Breast epithelium (tissue), 3 donors: ENCODE data around the gene CNTNAP5.

Experiments used
- POLR2A ChIP-seq: fragments of 450-650 bp; IDR thresholded peaks from one replicate; pipeline ENCODE4 v1.6.1; 2016; ENCODE audit warnings: antibody characterized with exemption, mild to moderate bottlenecking, moderate library complexity
- POLR2AphosphoS5 ChIP-seq, 3 donors: sonication (generic); formaldehyde crosslinking; IDR thresholded peaks; one replicate each; pipeline ENCODE4 v1.6.1; 2017; ENCODE audit warnings: antibody characterized with exemption in 3 of 3
- TF ChIP-seq, protein P1 (sequence below), 3 donors: fragments of 450-650 bp; IDR thresholded peaks; one replicate each; pipeline ENCODE4 v1.5.1; 2016 to 2017; ENCODE audit warnings: antibody characterized with exemption in 3 of 3, mild to moderate bottlenecking in 3 of 3, moderate library complexity in 3 of 3

DNA sequence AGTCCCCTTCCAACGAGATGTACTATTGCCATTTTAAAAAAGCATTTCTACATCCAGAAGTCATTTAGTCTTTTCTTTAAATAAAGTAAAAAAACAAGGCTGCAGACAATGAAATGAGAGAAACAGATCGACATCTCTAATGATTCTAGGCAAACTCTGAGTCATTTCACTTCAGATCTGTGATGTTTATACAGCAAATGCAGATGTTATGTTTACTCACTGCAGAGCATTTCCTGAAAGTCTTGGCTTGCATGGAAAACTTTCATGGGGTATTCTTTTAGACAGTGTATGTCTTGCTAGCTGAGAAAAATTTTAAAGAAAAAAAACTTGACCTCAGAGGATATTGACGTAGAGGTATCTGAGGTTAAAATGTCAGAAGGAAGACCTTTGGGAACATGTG lies 797.4 kb downstream of the CNTNAP5 start:
- TF ChIP-seq, protein P1, sequence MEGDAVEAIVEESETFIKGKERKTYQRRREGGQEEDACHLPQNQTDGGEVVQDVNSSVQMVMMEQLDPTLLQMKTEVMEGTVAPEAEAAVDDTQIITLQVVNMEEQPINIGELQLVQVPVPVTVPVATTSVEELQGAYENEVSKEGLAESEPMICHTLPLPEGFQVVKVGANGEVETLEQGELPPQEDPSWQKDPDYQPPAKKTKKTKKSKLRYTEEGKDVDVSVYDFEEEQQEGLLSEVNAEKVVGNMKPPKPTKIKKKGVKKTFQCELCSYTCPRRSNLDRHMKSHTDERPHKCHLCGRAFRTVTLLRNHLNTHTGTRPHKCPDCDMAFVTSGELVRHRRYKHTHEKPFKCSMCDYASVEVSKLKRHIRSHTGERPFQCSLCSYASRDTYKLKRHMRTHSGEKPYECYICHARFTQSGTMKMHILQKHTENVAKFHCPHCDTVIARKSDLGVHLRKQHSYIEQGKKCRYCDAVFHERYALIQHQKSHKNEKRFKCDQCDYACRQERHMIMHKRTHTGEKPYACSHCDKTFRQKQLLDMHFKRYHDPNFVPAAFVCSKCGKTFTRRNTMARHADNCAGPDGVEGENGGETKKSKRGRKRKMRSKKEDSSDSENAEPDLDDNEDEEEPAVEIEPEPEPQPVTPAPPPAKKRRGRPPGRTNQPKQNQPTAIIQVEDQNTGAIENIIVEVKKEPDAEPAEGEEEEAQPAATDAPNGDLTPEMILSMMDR (IDR thresholded peaks at IDR 0.05): no peak
- TF ChIP-seq POLR2A (no peak), POLR2AphosphoS5 (IDR thresholded peaks at IDR 0.05) (no peak)
